Fibroblast of lung (primary cell): ENCODE data around the gene EHMT1.

Source experiments
- EZH2 ChIP-seq: IDR thresholded peaks from 2 replicates; pipeline ENCODE4 v1.5.1; 2012; ENCODE audit warnings: low read length, control low read depth, mild to moderate bottlenecking; ENCODE audit errors: missing control alignments
- TF ChIP-seq, protein P1 (sequence below), 2 donors: IDR thresholded peaks in 1 of 2; conservative IDR thresholded peaks in 1 of 2; 1 replicate in 1 of 2; 2 replicates in 1 of 2; pipeline ENCODE4 v1.5.1; 2011 to 2012; ENCODE audit warnings: low read length in 2 of 2, control low read depth in 1 of 2, inconsistent platforms in 1 of 2, low read depth in 1 of 2, mild to moderate bottlenecking in 1 of 2

DNA sequence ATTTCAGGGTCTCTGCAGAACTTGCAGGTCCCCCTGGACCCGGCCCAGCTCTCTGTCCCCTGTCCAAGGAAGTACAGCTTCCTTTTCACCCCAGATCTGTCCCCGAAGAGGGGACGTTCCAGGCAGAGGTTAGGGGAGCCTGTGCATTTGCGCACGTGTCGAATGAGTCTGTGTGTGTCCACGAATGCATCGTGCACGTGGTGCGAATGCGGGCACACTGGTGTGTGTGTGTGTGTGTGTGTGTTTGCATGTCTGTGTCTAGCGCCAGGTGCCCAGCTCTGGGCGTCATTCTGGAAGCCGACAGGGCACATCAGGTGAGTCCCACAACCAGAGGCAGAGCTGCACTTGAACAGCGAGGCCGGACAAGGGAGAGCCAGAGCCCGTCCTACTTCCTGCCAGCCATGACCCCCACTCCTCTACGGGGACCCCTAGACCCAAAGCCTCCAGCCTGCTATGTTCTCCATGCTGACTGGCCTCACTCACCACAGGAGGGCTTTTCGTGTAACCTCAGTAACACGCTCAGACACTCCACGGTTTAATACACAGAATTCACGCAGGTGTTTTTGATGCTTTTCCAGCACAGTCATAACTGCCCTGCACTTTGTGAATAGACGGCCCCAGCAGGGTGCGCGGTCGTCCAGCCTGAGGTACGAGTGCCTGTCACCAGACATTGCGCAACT lies 217.5 kb downstream of the EHMT1 start:
- TF ChIP-seq, protein P1, sequence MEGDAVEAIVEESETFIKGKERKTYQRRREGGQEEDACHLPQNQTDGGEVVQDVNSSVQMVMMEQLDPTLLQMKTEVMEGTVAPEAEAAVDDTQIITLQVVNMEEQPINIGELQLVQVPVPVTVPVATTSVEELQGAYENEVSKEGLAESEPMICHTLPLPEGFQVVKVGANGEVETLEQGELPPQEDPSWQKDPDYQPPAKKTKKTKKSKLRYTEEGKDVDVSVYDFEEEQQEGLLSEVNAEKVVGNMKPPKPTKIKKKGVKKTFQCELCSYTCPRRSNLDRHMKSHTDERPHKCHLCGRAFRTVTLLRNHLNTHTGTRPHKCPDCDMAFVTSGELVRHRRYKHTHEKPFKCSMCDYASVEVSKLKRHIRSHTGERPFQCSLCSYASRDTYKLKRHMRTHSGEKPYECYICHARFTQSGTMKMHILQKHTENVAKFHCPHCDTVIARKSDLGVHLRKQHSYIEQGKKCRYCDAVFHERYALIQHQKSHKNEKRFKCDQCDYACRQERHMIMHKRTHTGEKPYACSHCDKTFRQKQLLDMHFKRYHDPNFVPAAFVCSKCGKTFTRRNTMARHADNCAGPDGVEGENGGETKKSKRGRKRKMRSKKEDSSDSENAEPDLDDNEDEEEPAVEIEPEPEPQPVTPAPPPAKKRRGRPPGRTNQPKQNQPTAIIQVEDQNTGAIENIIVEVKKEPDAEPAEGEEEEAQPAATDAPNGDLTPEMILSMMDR (conservative IDR thresholded peaks at IDR 0.05 in 1 of 2, IDR thresholded peaks at IDR 0.05 in 1 of 2; ENCODE audit: low read depth in 1 of 2, low read length in 2 of 2), result no peak
- no peak for TF ChIP-seq EZH2
